ENCODE data around the gene DDC.

The DDC gene

DNA sequence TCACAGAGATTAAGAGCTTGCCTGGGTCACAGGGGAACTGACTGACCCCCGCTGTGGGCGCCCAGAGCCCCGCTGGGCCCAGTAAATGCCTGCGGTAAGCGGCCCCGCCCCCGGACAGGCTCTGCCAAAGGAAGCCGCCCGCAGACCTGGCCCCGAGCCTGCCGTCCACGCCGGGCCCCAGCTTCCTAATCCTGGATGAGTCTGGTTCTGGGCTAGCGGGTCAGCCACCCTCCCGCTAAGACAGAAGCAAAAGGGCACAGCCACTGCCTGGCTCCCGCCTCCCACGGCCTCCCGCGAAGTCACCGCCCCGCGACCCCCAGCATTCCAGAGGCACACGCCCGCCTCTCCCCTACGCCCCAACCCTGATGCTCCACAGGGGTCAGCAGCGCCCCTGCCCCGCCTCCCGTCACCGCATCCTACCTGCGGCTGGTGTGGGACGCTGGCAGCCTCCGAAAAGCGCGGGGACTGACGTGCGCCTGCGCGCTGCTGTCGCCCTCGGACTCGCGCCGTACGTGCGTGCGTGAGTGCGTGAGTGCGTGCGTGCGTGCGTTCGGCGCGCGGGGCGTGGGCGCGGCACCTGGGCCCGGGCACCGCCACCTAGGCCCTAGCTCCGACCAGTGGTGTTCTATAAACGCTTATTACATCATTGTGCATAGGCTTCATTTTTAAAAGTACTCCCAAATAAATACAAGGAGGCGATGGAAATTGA is 115.2 kb downstream of the DDC start, which contains the start of gene FIGNL1:
TSS of gene FIGNL1 (minus strand) at position 470 of the 709 bp plus-strand sequence. CDS start 3,063 bp downstream, outside the sequence.
- DNase-seq, result peak; percentile 17

DNA sequence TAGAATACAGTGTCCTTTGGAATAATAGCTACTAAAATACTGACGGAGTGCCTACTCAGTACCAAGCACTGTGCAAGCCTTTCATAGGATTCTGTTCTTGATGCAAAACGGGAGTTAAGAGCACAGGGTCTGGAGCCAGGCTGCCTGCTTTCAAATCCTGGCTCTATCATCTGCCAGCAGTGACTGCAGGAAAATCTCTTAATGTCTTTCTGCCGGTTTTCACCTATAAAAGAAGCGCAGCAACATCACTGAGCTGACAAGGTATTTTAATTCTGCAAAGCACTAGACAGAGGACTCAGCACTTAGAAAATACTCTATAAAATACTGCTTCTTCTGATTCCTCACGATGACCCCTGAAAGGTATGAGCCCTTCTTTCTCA is 115.7 kb downstream of the DDC start:
- no peak for DNase-seq

DNA sequence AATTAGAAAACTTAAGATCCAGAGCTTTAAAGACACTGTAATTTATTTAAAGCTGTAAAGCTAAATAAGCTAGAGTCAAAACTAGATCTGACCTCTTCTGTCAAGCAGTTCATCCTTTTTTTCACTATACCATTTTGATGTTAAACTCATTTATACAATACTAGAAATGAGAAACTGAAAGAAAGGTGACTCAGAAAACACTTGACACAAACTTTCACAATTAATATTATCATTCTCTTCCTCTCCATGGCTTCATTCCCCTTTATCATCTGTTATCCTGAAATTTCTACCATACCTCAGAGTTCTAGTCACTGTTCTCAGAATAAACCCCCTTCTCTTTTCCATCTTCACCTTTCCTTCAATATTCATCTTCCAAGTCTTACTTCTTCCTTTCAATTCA is 116.4 kb downstream of the DDC start:
- DNase-seq, result no peak

DNA sequence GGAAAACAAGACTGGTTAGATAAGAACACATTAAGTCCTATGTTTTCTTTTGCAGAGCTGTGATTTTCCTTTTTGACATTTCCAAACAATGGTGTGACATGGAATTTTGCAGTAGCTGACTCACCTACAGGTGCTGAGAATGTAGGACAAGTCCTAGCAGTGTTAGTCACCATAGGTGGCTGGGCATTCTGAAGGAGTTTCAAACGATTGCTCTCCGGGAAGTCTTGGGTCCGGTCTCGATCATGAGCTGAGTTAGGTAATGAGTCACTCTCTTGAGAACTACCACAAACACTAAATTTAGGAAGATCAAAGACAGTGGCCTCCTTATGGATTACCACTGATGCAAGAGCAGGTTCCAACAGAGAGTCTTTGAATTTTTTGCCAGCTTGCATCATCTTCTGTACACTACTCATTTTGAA is 118.7 kb downstream of the DDC start:
- no peak for DNase-seq

DNA sequence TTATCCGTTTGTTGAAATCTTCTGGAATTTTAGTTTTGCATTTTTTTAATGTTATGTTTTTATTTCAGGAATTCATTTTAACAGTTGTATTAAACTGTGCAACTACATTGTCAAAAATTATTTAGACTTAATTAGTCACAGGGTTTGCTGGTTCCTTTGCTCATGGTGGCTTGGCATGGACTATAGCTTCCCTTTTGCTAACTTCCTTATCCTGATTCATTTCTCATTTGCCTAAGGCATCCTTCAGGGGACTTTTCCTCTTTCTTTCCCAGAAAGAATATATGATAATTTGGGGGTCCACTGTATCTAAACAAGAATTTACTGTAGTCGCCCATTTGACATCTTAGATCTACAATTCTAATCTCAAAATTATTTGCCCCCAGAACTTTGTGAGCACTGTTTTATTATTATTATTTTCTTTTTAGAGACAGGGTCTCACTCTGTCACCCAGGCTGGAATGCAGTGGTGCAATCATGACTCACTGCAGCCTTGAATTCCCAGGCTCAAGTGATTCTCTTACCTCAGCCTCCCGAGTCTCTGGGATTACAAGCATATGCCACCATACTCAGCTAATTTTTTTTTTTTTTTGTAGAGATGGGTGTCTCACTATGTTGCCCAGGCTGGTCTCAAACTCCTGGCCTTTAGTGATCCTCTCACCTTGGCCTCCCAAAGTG is 128.9 kb downstream of the DDC start:
- DNase-seq, result peak; percentile 44

DNA sequence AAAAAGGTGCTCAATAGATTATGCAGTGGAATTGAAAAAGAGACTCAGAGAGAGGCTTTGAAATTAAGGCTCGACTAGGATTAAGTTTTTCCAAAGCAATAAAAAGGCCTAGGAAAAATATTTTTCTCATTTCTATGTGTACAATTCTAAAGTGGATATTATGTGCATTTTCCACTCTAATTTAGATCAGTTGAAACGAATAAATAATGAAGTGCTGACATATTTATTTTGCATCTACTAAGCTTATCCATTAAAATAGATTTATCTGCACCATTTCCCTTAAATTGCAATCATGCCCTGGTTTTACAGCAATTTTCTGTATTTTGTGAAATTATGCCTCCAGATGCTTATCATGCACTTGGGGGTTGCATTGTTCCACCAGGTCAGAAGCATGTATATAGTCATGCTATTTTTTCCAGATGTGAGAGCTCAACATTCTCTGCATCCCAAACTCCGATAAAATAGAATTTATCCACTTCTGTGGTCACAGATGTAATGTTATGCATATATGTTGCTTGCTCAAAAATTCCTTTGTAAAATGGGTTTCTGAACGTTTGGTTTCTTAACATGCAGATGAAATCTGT is 133.4 kb downstream of the DDC start:
- no peak for DNase-seq

DNA sequence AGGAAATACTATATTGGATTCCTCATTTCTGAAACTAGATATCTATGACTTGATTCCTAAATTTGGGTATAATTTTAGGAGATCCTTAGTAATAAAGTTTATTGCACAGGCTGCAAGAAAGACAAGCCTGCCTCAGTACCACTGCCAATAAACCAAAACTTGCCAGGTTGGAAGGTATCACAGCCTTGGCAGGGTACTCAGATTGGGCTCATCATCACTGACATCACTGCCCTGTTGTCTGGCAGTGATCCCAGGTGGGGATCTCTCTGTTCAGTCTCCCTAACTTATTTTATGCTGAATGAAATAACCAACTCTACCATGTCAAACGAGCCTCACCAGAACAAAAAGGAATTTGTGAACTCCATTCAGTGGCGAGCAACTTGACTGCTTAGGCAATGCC is 133.9 kb downstream of the DDC start:
- no peak for DNase-seq

DNA sequence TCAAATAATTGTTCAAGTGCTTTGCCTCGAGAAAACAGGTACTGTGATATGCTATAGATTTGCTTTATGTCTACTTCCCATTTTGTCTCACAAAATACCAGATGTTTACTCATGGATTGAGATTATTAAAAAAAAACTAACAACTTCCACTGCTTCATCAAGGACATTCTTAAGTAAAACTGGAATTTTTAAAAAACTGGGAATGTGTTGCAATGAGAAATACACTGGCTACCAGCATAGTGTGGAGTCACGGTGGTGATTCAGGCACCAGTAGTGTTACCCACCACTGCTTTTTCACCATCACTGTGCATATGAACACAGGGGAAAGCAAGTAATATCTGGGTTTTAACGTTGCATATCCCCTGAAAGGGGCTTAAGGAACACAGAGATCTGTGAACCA is 136.3 kb downstream of the DDC start:
- DNase-seq, result no peak

DNA sequence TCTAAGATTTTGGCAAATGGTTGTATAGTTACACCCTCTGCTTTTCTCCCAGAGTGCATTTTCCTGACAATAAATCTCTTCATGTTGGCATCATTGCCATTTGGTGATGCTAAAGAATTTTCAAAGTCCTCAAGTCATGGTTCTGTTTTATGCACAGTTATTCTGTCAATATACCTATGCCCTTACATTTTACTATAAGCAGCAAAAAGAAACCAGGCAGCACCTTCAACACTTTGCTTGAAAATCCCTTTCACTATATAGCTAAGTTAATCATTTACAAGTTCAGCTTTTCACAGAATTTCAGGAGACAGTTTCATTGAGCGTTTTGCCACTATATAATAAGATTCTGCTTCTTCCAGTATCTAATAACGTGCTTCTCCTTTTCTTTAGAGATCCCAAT is 137.7 kb downstream of the DDC start:
- no peak for DNase-seq

DNA sequence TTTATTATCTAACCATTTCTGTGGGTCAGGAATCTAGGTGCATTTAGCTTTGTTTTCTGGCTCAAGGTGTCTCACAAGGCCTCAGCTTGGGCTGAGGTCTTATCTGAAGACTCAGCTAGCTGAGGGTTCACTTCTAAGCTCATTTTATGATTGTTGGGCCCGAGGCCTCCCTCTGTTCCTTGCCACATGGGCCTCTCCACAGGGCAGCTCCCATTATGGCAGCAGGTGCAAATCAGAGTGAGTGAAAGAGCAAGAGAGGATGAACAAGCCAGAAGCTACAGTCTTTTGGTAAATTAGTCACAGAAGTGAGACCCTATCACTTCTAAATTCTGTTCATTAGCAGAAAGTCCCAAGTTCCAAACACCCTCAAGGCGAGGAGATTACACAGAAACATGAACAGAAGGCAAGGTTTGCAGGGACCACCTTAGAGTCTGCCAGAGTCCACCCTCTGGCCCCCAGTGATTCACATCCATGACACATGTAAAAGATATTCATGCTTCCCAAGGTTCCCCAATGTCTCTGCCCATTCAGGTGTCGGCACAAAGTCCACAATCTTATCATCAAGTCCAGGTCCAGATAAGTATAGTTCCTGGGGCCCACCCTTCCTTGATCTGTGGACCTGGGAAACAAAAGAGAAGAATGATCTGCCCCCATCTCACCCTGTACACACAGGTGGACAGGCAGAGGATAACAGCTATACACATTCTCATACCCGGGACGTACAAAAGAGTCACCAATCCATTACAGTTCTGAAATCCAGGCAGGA is 138.7 kb downstream of the DDC start:
- DNase-seq, result no peak

DNA sequence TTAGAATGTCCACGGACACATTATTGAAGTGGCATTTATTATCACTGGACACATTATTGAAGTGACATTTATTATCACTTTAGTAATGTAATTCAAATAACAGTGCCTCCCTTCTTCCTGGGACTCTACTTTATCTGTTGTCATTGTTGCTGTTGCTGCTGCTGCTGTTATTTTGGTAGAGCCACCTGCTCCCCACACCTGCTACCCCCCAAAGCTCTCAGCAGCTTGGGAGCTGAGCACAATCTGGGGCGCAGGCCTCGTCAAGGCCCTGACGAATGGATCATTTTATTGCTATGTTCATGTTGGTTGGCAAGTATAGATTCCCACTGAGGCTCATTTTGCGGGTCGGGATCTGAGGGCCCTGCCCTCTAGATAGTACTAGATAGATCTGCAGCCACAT is 139.9 kb downstream of the DDC start:
- no peak for DNase-seq

DNA sequence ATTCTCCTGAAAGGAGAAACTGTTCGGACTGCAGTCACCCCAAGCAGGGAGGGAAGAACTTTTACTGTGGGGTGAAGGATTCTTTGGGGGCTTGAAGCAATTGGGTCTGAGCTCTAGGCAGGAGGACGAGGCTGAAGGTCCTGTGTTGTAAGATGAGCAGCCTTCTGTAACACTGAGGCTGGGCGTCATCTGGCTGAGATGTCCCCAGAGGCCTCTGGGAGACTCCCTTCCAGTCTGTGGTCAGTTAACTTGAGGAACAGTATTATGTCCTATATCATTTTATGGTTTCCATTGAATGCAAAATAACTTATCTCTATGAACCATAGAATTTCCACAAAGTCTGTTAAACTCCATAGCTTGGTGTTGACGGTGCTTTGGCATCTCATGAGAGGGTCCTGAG is 141.3 kb downstream of the DDC start:
- DNase-seq, result no peak

DNA sequence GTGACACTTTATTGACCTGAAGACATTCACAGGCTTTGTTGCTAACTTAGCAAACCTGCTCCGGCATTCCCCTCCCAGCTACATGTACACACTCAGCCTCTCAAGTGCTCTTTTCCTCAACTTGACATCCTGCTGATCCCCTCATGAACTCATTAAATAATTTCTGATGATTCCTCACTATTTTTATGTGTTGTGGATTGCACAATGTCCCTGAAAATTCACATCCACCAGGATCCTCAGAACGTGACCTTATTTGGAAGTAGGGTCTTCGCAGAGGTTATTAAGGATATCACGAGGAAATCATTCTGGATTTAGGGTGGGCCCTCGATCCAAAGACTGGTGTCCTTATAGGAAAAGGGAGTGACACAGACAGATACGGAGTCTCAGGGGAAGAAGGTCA is 142.3 kb downstream of the DDC start:
- DNase-seq, result no peak

DNA sequence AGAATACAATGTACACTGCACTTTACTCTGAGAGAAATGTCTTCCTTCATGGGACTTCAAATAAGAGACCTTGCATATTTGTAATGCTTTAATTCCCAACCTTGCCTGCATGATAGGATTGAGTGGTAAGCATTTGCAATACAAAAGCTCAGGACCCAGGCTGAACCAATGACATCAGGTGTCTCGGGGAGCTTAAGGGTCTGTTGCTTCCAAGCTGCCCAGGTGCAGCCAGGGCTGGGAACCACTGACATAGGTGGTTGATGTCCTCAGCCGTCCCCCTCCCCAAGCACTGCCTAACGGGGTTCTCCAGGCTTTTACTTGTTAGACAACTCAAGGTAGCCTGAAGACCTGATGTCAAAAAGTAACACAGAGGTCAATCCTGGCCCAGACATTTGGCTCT is 144.2 kb downstream of the DDC start:
- DNase-seq, result no peak

DNA sequence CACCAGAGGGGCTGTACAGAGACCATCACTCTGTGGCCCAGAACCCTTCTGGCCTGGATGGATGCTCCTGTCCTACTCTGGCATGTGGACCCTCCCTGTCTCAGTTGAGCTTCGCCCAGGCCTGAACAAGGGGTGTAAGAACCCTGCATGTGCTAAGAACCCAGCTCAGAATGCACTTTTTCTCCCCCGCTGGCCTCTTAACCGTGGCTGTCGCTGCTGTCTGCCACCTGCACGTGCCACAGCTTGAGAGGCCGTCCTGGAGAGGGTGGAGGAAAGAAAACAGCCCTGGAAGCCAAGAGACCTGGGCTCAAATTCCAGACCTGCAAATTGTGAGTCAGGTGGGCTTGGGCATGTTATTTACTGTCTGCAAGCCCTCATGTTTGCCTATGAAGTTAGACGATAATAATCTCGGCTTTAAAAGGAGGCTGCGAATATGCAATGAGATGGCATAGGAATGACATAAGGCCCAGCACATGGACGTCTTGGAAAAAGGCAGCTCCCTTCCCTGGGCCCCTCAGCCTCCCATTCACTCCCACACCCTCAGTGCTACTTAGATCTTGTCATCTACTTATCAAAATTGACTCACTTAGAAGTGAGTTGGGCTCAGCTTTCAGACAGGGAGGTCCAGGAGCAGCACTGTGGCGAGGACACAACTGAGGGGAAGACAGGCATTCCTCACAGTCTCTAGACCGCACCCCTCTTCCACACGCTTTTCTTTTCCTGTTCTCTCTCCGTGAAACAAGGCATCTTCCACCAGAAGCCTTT is 146.5 kb downstream of the DDC start:
- no peak for DNase-seq

DNA sequence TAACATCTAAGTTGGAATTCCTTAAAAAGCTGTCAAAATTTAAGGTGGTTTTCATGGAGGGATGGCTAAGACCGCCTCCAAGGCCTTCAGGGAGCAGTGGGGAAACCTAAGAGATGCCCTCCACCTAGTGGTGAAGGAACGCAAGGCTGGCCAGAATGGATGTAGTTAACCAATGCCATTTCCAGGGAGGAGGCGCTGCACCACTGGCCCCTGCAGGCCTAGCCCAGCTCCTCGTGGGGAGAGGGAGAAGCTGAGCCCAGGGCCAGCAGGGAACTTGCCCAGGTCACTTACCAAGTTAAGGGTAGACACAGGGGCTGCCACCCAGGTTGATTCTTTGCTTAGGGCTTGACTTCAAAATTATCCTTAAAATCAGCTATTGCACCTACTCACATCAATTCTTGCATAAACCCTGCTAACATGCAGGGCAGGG is 147.1 kb downstream of the DDC start:
- DNase-seq, result peak; percentile 70

DNA sequence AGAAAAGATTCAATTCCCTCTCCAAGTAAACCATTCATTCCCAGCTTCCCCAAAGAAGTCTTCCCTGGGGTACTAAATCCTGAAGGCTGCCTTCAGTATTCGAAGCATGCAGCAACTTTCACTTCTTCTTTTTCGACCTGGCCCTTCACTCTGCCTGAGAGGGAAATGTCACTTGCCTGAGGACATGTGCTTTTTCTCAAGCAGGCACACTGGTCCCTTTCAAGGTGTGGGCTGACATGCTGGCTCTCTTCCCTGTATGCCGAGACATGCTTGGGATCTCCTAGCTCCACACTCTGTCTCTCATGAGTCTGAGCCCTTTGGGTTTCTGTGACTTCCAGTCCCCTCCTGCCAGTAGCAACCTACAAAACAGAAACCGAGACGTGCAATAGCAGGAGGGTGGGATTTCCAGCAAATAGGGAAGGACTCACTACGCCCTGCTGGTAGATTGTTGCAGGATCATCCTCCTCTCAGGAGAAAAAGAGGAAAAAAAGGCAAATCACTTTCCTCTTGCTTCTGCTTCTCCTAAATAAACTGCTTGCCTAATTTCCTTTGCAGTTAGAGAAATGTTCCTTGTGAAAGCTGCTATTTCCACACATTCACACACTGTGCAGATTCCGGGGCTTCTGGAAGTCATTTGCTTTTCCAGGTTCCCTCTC is 148.6 kb downstream of the DDC start:
- no peak for DNase-seq

DNA sequence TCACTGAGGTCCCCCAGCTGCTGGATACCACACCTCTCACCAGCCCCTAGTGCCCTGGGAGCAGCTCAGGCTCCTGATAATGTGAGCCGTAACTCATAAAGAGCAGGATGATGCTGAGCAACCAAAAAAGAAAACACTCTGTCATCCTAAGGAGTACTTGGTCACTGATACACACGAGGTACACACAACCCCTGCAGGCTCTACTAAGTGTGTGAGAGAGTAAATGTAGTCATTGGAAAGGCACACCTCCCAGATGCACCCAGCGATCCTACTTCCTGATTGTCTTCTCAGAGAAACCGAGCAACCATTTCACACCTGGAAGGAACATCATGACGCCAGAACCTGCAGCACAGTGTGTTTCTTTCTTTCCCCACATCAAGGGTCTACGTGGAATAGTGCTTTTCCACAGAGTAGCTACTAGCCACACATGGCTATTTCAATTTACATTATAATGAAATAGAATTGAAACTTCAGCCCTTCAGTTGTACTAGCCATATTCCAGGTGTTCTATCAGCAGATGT is 149.3 kb downstream of the DDC start:
- DNase-seq, result no peak

DNA sequence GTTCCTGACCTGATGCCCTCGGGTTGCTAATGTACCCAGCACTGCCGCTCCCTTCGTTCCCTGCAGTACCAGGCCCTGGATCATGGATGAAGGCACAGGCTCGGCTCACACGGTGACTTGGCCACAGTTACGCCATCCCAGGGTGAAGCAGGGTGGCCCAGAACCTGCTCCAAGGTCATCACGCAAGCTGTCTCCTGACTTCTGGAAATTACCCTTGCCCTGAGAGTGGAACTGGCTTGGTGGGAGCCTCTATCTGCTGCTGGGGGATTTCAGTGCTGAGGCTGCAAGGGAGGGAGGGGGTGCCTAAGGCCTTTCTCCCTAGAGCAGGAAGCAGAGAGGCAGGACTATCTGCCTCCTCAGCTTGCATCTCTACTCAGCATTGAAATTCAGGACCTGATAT is 151.6 kb downstream of the DDC start:
- DNase-seq, result no peak

DNA sequence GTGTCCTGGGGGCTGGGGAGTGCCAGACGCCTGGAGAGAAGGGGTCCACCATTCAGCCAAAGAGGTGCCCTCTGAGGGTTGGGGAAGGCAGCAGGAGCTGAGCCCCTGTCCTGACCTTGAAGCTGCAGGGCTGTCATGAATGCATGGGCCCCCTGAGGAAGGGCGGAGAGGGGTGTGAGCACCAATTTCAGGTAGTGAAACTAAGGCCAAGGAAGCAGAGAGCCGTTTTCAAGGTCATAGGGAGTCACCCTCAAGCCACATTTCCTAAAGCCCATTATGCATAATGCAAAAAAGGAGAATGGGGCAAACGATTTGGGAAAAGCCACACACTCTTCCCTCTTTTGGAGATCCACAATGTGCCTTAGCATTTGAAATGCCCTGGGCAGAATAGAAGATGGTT is 152.2 kb downstream of the DDC start:
- DNase-seq, result no peak

DNA sequence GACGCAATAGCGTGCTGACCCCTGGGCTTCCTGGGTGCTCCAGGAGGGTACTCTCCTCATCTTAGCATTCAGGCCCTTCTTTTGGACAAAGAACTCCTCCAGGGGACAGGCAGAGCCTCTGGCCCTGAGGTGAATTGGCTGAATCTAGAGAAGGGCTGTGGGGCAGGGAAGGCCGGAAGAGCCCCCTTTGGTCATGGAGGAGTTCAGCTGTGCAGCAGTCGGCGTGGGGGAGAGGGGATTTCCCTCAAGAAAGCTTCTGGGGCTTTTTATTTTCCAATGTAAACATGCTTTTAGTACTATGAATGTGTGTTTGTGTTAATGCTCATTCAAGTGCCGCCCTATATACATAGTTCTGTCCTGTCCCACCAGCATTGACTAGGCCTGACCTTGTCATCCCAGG is 153.9 kb downstream of the DDC start:
- DNase-seq, result no peak
